Activated T-cell treated with anti-CD3 and anti-CD28 coated beads, Interleukin-2, amount 50 U/mL, for 48 hours (primary cell): ENCODE results near the gene SH3PXD2A.
"Not testable (repeated sequence)": the region's sequence is repeated elsewhere in the genome, so short reads cannot be mapped to it uniquely, and the experiment has no call there.

ENCODE experiments used
- DNase-seq, 2 experiments: peaks; one replicate each; pipeline ENCODE4 v3.0.0-alpha.2; 2020

The SH3PXD2A gene

GRCh38 chr10:103784723-103785418 is 70.5 kb downstream of the SH3PXD2A start:
- DNase-seq: no peak

- no peak for DNase-seq
These were observed 71.3 kb downstream of the SH3PXD2A start for GRCh38 chr10:103784089-103784488.

GRCh38 chr10:103783681-103784080 is 71.7 kb downstream of the SH3PXD2A start:
- no peak for DNase-seq

GRCh38 chr10:103781329-103782061 is 73.9 kb downstream of the SH3PXD2A start:
- DNase-seq: no peak

- no peak for DNase-seq
These were observed 74.9 kb downstream of the SH3PXD2A start for GRCh38 chr10:103780242-103781149.

GRCh38 chr10:103778358-103779139 is 76.8 kb downstream of the SH3PXD2A start:
- no peak for DNase-seq

- no peak for DNase-seq
These were observed 78.3 kb downstream of the SH3PXD2A start for GRCh38 chr10:103776878-103777591.

GRCh38 chr10:103775776-103776175 is 79.6 kb downstream of the SH3PXD2A start:
- no peak for DNase-seq

GRCh38 chr10:103772846-103773245 is 82.5 kb downstream of the SH3PXD2A start:
- DNase-seq: not testable (repeated sequence)

GRCh38 chr10:103772096-103772845 is 83.1 kb downstream of the SH3PXD2A start:
- DNase-seq: peak; percentile 72 to 77

- DNase-seq: no peak
These were observed 85.2 kb downstream of the SH3PXD2A start for GRCh38 chr10:103770139-103770538.

GRCh38 chr10:103769176-103769575 is 86.2 kb downstream of the SH3PXD2A start:
- DNase-seq: no peak

- DNase-seq: no peak
These were observed 87.0 kb downstream of the SH3PXD2A start for GRCh38 chr10:103768345-103768744.

- DNase-seq: no peak
These were observed 87.6 kb downstream of the SH3PXD2A start for GRCh38 chr10:103767756-103768155.

GRCh38 chr10:103766751-103767505 is 88.4 kb downstream of the SH3PXD2A start:
- DNase-seq: no peak

- DNase-seq: peak; percentile 75 to 78
These were observed 89.4 kb downstream of the SH3PXD2A start for GRCh38 chr10:103765981-103766380.

GRCh38 chr10:103765168-103765567 is 90.2 kb downstream of the SH3PXD2A start:
- DNase-seq: no peak

GRCh38 chr10:103764296-103765088 is 90.9 kb downstream of the SH3PXD2A start:
- no peak for DNase-seq
